HG02943 (cell line): ENCODE measurements around the gene GK.
"Not testable (repeated sequence)": the region's sequence is repeated elsewhere in the genome, so short reads cannot be mapped to it uniquely, and the experiment has no call there.

ENCODE experiments used
- ATAC-seq: cut with Tn5 transposase; IDR thresholded peaks from one replicate; pipeline ENCODE4 v1.9.1; 2021; ENCODE audit warnings: mild to moderate bottlenecking, low read depth, moderate library complexity; ENCODE audit not compliant: unreplicated experiment

The GK gene

GRCh38 chrX:30653415-30654131 is at the start of gene GK:
GK (plus strand) TSS chrX:30653423; CDS start chrX:30653538, 115 bp downstream.
- peak; percentile 3 for ATAC-seq

GRCh38 chrX:30607155-30607554 is 46.1 kb upstream of the GK start:
- no peak for ATAC-seq

DNA sequence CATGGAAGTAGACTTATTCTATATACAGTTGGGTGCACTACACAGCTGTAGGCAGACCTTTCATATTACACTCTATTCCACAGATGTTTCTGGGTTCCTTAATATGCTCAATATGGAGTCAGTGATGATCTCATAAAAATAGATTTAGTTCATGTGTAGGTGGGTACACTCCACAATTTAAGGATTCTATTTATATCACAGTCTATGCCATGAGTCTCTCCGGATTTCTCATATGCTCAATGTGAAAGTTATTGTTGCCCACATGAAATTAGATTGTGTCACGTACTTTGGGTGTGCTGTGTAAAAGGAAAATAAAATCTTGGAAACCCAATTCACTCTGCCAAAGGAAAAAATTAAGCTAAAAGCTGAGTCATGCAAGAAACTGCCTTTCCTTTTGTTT is 43.2 kb upstream of the GK start:
- no peak for ATAC-seq

DNA sequence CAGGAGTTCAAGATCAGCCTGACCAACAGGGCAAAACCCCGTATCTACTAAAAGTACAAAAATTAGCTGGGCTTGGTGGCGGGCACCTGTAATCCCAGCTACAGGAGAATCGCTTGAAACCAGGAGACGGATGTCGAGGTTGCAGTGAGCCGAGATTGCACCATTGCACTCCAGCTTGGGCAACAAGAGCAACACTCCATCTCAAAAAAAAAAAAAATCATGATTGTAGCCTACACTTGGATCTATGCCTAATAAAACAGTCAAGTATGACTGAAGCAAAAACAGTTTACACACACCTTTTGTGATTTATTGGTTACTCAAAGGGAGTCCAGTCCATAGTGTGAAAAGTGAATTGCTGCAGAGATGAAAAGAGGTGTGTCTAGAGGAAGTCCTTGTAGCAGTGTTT is 41.0 kb upstream of the GK start:
- ATAC-seq: no peak

GRCh38 chrX:30613721-30614120 is 39.5 kb upstream of the GK start:
- ATAC-seq: no peak

GRCh38 chrX:30615229-30615628 is 38.0 kb upstream of the GK start:
- no peak for ATAC-seq

- ATAC-seq: no peak
Observed at GRCh38 chrX:30618160-30618765, 35.0 kb upstream of the GK start.

DNA sequence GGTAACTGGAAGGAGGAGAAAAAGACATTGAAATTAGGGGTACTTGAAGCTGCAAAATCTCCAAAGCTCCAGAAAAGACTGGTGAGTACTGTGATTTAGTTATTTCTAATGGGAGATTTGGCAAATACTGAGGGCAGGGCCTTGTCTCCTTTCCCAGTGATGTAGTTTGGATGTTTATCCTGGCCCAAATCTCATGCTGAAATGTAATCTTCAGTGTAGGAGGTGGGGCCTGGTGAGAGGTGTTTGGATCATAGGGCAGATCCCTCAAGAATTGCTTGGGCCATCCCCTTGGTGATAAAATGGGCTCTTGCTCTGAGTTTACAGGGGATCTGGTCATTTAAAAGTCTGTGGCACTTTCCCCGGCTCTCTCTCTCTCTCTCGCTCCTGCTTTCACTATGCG is 33.1 kb upstream of the GK start:
- no peak for ATAC-seq

DNA sequence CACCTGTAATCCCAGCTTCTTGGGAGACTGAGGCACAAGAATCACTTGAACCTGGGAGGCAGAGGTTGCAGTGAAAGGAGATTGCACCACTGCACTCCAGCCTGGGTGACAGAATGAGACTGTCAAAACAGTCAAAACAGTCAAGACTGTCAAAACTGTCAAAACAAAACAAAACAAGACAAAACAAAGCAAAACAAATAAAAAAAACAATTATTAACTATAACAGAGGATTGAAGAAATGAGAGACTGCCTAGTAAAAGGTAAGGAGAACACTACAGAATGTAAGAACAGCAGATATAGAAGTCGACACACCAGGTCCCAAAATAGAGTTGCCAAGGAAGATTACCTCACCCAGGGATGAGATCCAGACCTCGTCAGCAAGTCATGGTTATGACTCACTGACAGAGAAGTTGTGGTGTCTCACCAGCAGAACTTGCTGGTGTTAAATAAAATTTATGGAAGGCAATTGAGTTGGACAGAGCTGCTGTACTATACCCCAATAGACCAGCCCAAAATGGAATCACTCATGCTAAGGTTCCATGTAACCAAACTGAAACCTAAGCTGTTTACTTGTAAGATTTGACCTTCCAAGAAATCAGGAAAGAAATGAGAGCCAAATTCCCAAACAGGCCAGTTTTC is 32.1 kb upstream of the GK start:
- ATAC-seq: no peak

- no peak for ATAC-seq
Observed at GRCh38 chrX:30622361-30622760, 30.9 kb upstream of the GK start.

- ATAC-seq: no peak
Observed at GRCh38 chrX:30626402-30626801, 26.8 kb upstream of the GK start.

- no peak for ATAC-seq
Observed at GRCh38 chrX:30627818-30628652, 25.2 kb upstream of the GK start.

DNA sequence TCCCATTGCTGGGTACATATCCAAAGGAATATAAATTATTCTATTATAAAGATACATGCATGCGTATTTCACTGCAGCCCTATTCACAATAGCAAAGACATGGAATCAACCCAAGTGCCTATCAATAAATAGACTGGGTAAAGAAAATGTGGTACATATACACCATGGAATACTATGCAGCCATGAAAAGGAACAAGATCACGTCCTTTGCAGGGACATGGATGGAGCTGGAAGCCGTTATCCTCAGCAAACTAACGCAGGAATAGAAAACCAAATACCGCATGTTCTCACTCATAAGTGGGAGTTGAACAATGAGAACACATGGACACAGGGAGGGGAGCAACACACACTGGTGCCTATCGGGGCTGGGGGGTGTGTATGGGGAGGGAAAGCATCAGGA is 19.2 kb upstream of the GK start:
- not testable (repeated sequence) for ATAC-seq

DNA sequence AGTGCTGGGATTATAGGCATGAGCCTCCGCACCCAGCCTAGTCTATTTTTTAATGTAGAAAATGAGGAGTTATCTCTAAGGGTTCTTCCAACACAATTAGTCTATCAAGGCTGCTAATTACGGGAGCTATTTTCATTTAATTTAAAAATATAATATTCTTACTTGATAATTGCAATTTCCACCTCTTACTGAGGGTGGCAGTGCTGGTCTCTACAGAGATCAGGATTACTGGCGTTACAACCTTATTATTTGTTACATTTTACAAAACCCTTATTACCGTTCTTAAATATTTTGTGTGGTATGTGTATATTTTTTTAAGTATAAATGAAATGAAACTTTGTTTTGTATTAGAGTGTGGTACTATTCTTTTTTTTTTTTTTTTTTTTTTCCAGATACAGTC is 17.6 kb upstream of the GK start:
- ATAC-seq: no peak

DNA sequence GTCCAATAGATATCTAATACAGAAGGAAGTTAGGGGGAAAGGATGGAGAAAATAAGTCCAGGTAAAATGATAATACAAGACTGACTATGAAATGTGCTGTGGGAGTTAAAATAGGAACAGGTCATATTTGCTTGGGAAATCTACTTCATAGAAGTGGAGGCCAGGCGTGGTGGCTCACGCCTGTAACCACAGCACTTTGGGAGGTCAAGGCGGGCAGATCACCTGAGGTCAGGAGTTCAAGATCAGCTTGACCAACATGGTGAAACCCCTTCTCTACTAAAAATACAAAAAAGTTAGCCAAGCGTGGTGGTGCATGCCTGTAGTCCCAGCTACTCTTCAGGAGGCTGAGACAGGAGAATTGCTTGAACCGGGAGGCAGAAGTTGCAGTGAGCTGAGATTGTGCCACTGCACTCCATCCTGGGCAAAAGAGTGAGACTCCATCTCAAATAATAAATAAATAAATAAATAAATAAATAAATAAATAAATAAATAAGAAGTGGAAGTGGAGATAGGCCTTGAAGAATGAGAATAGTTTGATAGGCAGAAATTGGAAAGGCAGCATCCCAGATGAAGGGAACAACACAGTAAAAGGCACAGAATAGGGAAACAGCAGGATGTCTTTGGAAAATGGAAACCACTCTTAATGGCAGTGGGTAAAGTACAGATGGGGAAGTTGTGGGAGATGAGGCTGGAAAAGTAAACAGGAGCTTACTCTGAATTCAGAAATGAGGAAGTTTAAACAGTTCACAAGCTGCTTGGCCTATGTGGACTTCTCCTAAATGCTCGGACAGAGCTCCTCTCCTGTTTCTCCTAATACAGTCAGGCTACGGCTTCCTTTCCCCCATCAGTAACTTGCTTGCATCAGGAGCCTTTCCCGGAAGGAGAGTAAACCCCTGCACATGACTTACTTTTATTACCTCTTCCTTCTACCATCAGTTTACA is 15.1 kb upstream of the GK start:
- ATAC-seq: no peak

- not testable (repeated sequence) for ATAC-seq
Observed at GRCh38 chrX:30639702-30640101, 13.5 kb upstream of the GK start.

DNA sequence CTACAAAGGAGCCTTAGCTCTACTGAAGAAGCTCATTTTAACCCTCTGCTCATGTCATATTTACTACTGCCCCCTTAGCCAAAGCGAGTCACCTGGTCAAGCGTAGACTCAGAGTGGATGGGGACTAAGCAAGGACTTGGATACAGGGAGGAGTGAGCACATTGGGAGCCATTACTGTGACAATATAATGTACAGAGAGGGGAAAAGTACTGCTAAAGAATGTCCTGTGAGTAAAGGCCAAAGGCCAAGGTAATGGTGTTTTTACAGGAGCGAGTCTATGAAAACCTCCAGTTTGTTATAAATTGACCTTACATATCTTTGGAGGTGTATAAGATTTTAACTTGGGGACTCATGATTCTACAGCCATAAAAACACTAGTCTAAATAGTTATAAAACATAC is 10.6 kb upstream of the GK start:
- ATAC-seq: no peak

DNA sequence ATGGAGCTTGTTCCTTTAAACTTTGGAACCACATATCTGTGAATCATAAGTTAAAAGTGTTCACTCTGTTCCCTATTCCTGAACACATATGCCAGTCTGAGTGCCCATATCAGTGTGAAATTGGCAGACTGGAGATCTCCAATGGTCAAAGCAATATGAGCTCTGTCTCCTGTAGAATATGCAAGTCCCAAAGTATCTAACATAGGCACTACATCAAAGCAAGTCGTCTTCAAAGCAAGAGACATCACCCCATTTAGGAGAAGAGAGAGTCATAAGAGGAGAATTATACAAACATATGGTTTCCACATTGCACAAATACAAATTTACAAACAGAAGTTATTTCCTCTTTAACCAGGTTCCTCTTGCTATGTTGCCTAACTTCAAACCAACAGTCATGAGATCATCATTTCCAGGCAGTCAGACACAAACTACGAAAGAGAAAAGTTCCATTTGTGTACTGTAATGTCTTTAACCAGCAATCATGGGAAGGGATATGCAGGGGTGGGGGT is 9.9 kb upstream of the GK start:
- no peak for ATAC-seq

DNA sequence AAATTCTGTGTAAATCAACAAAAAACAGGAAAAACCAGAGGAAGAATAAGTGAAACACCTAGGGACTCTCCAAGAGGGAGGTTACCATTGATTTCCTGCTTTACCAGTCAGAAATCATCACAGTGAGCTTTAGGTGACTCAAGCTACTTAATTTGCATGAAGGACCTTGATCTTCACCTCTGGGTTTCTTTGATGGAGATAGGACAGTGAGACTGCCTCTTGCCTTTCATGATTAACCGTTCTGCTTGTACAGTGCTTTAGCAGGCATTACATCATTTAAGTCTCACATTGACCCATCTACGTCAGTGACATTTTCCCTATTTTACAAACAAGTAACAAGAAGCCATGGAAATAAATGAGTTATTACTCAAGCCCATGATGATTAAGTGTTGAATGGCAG is 3.4 kb upstream of the GK start:
- no peak for ATAC-seq
